HG02970 (cell line): ENCODE measurements around the gene SLC25A45.

Experiments
- ATAC-seq: cut with Tn5 transposase; IDR thresholded peaks from one replicate; pipeline ENCODE4 v1.9.1; 2021; ENCODE audit warnings: mild to moderate bottlenecking, moderate library complexity, moderate number of reproducible peaks; ENCODE audit not compliant: unreplicated experiment, low FRiP score

SLC25A45 gene

DNA sequence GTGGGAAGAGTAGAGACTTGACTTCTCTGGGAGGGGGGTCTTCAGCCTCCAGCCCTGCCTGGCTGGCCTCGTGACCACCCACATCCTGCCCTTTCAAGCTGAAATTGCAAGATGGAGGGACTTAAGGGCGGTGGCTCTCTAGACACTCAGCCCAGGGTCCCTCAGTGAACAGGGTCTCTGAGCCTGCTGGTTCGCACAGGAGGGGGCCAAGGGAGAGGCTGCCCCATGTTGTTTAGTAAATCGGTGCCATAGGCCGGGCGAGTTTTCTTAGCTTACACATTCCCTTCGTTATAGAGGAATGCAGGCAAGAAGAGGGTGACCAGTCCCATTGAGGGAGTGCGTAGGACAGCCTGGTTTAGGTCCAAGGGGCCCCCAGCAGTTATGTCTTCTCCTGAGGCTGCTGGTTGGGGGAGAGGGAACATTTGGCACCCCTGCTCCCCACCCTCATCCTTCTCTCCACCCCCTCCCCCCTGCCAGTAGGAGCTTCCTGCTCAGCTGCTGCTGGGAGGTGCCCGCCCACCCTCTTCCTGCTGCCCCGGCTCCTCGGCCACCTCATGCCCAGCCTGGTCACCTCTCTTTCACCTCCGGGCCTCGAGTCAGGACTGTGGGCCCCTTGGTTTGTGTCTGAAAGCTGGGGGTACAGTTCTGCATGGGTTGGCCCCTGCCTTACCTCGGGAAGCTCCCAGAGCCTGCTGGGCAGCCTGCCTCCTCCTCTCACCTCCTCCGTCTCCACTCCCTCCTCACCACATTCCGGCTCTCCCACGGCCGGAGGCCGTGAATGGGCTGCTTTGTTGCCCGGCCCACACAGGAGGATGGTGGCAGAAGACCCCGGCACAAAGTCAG, 7.9 kb upstream of the SLC25A45 start:
- ATAC-seq: no peak

DNA sequence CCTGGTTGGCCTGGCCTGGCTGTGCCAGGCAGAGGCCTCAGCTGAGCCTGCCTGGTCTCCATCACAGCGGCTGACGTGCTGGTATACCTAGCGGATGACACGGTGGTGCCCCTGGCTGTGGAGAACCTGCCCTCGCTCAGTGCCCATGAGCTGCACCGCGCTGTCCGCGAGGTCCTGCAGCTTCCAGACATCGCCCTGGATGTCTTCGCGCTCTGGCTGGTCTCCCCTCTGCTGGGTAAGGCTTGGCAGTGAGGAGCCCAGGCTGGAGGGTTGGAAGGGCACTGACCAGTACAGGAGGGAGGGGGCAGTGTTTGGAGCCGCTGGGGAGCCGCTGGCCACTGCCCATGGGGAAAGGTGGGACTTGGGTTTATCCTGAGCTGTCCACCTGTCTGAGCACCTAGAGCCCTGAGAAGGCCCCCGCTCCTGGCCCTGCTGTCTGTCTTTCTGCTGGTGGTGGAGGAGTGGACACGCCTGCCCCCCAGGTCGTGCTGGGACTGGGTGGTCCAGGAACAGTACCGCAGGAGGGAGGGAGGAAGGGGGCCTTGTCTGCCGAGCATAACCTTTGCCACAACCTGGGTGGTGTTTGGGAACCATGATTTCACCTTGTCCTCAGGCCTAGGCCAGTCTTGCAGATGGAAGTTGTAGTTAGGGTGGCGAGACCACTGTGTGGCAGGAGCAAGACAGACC, 7.0 kb upstream of the SLC25A45 start:
- no peak for ATAC-seq

DNA sequence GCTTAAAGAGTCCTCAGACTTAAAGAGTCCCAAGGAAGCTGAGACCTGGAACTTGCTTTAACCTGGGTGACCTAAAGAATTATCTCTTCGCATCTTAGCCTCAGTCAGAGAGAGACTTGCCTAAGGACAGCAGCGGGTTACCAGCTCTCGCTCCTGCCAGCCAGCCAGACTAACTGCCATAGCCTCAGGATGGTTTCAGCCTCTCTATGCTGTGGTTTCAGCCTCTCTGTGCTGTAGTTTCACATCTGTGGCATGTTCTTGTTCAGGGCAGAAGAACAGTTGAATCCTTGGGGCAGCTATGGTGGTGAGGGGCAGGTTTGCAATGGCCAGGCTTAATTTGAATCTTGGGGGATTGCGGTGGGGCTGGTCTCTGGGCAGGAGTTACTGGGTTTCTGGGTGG, 6.3 kb upstream of the SLC25A45 start:
- no peak for ATAC-seq

DNA sequence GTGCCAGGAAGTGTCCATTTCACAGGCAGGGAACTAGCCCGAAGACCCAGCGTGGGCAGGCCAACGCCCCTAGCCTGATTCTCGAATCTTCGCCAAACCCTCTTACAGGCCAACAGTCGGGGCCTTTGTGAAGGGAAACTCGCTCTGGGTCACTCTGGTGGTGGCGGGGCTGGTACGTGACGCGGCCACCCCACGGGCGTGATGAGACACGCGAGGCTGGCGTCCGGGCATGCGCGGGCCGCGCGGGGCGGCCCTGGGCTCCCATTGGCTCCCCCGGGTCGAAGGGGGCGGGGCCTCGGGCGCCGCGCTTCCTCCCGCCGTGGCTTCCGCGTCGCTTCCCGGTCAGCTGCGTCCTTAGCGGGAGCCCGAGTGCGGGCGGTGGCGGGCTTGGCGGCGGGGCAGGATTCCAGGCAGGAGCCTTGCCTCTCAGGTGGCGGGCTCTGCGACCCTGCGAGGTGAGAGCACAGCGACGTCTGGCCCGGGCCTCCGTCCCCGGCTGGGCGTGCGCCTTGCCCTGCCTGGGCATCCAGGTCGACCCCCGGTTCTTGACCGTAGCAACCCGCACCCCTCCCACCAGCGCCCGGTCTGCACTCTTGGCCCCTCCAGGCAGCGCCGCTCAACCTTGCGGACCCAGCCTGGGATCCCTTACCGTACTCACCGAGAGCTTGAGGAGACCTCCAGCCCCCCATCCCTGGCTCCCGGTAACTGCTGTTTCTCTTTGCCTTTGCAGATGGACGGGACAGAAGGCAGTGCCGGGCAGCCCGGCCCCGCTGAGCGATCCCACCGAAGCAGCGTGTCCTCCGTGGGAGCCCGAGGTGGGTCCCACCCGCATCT, 4.1 kb upstream of the SLC25A45 start, which contains the start of gene FRMD8:
Gene FRMD8, plus strand, starts transcription at position 331 of the 834 bp plus-strand sequence. Its CDS starts 400 bp downstream, at position 731.
- no peak for ATAC-seq

DNA sequence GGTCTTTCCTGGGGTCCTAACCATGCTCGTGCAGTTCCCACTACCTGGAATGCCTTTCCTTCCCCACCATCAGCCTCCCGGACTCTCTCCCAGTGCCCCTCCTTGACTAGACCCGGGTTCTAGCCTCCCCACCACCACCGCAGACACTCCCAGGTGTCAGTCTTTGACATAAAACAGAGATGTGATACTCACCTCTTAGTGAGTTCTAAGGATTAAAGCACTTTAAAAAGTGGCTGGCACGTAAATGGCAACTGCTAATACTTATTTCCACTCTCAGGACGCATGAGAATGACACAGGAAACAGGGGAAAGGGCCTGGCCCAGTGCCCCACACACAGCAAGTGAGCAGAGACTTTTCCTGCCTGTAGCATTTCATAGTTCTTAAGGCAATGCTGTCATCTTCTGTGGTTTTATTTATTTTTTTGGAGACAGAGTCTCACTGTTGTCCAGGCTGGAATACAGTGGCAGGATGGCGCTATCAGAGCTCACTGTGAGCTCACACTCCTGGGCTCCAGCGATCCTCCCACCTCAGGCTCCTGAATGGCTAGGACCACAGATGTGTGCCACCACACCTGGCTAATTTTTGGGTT, 1.9 kb upstream of the SLC25A45 start:
- ATAC-seq: no peak

DNA sequence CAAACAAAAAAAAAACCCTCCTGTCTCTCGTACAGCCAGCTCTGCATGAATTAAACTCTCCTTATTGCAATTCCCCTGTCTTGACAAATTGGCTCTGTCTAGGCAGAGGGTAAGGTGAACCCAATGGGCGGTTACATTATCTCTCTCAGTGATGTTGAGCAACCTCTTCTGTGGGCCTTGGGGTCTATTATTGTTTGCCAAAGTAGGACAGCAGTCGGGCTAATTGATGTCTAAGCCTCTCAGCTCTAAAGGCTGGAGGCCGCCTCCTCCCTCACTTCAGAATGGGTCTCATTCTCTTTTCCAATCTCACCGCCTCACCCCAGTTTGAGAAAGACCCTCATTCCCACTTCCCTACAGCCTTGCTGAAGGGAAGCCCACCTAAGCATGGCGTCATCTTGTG, 1.3 kb upstream of the SLC25A45 start:
- no peak for ATAC-seq

DNA sequence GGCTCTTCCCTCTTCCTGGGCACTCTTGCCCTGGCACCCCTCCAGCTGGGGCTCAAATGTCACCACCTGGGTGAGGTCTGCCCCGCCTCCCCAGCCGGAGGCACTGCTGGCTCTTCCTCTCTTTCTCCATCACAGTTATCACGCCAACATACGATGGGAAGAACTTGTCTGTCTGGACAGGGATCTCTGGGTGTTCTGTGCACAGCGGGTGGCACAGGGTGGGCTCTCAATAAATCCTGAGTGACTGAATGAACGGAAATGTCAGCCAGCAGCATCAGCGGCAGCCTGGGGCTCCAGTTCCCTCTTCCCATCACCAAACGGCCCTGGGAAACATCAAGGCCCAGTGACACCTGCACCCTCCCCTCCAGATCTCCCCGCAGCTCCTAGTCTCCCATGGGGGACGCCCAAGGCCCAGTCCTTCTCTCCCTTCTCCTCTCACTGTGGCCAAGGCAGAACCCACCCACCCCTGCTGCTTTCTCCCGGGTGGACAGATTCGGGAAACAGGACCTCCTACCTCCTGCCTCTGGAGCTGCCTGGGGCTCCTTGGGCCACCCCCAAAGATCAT, 440 bp upstream of the SLC25A45 start:
- ATAC-seq: no peak

DNA sequence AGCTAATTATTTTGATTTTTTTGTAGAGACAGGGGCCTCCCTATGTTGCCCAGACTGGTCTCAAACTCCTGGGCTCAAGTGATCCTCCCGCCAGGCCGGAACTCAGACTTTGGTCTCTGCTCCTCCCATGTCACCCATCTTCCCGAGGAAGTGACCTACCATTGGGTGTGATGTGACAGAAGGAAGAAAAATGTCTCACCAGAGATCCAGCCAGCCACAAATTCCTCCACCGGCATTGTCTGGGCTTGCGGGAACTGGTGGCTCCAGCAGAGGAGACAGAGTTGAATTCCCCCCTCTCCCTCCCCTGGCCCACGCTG, 772 bp downstream of the SLC25A45 start:
- no peak for ATAC-seq

DNA sequence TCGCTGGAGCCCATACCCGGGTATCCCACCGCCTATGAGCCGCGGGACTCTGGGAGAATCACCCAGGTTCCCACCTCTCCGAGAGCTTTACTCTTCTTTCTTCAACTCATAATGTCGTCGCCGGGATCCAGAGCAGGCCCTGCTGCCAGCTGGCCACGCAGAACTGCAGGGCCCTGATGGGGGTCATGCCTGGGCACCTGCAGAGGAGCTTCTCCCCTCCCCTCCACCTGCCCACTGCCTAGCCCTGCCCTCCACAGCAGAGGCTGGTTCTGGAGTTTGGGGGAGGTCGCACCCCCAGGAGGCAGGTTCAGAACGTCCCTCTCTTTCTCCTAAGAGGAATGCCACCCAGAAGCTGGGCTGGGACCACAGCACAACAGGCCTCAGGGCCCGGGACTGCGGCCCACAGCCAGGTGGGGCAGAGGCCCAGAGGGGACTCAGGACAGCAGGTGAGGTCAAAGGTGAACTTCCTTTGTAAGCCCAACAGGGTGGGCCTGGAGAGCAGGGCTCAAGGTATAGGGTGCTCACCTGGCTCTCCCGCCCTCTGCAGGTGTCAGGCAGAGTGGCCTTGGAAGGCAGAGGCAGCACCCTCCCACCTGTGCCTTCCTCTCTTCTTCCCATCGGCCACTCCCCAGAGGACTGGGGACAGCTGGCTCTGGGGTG, 1.9 kb downstream of the SLC25A45 start:
- ATAC-seq: no peak

DNA sequence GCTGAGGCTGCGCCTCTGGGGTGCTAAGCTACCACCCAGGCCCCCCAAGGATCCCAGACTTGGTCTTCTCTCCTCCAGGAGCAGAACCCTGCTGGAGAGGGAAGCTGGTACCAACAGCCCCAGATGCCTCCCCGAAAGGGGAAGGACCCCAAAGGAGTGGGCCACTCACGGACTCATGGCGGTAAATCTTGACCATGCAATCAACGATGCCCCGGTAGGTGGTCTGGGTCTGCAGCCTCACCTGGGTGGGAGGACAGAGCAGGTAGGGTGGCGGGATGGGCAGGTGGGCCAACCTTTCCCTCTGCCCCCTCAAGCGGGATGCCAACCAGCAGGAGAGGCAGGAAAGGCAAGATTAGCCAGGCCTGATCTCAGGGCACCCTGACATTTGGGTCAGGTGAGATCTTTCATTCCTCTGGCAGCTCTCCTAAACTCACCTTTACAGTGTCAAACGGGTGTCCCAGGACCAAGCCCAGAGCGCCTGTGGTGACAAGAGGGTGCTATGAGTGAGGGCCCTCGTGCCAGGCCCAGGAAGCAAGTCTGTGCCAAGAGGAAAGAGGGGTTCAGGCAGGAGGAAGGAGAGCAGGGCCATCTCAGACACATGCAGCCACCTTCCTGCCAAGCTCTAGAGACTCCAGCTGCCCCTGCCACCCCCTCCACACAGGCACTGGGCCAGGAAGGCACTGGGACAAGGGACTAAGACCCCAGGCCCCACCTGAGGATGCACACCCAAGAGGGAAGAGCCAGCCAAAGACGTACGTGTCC, 2.6 kb downstream of the SLC25A45 start:
- no peak for ATAC-seq

DNA sequence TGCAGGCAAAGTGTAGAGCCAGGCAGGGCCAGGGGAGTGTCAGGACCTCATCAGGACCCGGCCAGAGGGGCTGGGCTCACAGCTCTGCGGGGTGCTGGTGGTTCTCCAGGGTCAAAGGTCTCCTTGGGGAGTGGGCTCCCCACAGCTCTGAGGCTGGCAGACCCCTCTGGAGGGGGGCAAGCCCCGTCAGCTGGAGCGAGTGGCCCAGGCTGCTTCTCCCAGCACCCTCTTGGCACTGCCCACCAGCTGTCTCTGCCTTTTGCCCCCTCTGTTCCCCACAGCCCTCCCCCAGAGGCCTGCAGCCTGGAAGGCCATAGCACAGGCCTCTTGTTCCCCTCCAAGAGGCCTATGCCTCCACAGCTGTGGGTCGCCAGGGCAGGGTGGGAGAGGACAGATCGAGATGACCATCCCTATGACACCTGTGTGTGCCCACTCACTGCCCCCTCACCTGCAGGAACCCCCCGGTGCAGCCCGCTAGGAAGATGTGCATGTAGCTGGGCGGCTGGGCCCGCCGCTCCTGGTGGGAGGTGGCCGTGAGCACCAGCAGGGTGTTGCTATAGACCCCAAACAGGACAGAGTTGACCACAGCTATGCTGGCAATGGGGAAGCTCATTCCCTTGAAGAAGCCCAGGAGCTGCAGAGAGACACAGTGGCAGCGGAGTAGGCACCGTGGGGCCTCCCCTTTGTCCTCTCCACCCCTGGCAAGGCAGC, 3.4 kb downstream of the SLC25A45 start:
- no peak for ATAC-seq

DNA sequence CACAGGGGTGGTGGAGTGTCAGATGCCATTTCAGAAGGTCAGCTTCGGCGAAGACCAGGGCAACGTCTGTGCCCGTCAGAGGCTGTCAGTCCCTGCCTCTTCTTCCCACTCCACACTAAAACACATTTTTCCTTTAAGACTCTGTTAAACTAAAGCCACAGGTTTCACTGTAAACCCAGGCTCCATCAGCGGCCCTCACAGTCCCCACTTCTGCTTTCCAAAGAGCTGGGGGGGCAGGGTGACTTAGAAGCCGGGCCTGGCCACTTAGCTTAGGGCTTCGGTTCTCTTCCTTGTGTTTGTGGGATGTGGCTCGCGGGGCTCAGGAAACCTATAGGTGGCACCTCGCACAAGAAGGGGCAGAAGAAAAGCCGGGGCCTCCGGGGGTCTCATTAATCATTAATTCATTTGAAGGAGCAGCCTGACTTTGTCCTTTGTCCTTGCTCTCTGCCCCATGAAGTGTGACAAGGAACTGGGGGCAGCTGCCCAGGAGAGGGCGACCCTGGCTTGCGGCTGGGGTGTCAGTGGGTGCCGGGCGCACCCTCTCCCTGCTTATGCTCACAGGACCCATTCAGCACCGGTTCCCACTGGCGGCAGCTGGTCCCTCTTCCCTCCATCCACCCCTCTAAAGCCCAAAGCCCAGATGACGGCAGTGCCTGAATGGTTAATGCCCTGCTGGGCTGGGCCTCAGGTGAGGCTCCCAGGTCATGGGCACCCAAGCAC, 4.1 kb downstream of the SLC25A45 start:
- no peak for ATAC-seq

DNA sequence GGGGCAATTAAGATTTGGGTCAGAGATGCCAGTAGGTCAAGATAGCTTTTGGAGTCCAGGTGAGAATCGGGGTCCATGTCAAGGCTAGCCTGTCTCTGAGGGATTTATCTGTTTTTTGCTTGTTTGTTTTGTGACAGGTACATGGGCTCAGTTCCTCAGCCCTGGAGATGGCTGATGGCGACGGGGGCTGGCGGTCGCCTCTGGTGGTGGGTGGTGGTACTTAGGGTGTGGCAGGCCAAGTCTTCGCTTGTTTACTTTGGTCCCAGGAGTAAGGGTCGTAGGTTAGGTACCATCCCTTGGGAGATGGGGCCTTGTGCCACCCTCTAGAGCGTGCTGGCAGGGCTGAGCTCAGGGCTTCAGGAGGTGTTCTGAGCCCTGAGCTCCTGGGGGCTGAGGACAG, 4.7 kb downstream of the SLC25A45 start:
- ATAC-seq: no peak

DNA sequence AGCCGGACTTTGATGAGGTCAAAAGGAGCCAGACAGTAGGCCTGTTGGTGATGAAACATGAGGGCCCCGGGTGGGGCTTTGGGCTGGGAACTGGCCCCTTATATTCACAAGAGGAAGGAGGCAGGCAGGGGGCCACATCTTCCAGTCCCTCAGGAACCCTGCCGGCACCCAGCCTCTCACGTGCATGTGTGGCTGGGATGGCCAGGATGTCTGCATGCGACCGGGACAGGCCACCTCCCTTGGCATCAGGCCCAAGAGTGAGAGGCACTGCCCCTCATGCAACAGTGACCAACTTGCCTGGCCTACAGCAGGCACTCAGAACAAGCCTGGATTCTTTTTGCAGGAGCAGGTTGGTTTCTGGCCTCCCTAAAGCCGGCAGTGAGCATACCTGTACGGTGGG, 5.4 kb downstream of the SLC25A45 start:
- no peak for ATAC-seq

DNA sequence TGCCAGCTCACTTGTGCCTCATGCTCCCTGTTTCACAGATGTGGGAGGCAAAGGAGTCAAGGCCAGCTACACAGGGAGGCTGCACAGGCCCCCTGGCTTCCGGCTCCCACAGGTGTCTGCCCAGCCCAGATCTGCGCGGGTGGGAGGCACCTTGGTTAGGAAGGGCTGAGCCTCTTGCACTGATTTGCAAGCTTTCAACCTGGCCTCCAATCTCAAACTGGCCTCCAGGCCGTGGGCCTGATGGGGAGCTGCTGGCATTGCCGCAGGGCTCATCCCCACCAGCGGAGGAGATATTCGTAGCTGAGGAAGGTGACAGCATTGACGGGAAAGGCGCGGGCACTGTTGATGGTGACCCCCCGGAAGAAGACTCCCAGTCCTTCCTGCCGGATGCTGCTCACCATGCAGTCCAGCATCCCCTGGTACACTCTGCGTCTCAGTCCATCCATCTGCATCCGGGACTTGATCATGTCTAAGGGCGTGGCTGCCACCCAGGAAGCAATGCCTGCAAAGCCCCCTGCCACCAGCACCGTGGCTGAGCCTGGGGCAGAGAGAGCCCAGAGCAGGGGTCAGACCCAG, 6.2 kb downstream of the SLC25A45 start:
- ATAC-seq: no peak

DNA sequence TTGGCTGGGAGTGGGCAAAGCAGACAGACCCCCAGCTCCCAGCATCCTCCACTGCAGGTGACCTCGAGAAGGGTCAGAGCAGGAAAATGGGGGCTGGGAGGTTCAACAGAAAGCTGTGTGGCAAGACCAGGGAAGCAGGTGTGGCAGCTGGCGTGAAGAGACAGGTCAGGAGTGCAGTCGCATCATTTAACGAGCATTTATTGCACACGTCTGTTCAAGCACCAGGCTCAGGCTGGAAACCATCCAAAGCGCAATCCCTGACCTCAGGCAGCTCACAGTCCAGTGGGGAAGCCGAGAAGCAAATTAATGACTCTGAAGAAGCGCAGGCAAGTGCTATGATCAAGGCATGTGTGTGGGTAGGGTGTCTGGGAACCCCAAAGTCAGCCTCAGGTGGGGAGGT, 7.4 kb downstream of the SLC25A45 start:
- ATAC-seq: no peak

DNA sequence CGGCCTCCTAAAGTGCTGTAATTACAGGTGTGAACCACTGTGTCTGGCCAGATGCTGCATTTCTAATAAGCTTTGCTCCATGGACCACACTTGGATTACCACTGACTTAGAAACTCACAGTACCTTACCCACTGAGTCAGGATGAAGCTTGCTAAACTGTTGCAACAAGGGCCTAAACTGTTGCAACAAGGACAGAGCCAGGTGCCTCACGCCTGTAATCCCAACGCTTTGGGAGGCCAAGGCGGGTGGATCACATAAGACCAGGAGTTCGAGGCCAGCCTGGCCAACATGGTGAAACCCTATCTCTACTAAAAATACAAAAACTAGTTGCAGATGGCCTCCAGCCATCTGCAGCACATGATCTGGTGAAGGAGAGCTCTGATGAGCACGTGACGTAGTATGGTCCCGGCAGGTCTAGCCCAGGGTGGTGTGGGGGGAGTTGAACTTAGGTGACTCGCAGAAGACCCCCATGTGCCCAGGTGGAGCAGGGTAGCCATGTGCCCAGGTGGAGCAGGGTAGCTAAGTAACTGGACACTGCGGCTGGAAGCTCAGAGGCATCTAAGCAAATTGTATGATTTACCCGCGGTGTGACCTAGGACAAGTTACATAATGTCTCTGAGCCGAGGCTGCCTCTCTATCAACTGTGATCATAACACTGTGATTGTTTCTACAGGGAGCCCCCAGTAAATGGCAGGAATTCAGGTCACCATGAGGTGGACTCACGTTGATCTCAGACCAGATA, 8.4 kb downstream of the SLC25A45 start:
- no peak for ATAC-seq
